GM18868 (cell line): ENCODE data around the gene ZNF99.
"Not testable (repeated sequence)": the region's sequence is repeated elsewhere in the genome, so short reads cannot be mapped to it uniquely, and the experiment has no call there.

Experiments used
- ATAC-seq: cut with Tn5 transposase; IDR thresholded peaks from one replicate; pipeline ENCODE4 v1.9.1; 2021; ENCODE audit warnings: mild to moderate bottlenecking, moderate library complexity; ENCODE audit not compliant: unreplicated experiment

ZNF99 gene

DNA sequence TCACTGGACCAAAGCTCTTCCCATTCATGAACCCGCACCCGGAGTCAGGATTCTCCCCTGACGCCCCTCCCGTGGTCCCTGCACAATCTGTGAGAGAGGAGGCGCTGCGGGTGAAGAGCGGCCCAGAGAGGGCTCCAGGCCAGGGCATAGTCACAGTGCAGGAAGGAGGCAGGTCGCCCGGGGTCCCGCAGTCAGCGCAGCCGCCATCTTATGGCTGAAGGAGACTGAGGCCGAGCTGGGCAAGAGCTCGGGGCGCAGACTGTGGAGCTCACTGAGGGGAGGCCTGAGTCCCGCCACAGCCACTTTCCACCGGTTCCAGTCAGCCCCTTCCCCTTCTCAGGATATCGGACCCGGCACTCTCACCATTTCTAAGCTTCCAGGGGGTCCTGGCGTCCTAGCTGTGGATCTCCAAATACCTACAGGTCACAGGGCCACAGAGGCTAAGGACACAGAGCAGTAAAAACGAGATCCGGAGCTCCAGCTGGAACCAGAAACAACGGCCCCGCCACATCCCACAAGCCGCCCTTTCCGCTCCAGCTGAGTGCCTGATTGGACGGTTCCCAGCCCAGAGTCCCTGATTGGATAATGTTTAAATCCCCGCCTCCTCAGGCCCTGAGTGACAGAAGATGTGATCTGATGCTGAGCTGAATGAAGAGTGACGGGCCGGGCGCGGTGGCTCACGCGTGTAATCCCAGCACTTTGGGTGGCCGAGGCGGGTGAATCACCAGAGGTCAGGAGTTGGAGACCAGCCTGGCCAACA, at the start of gene ZNF99:
Gene ZNF99 (minus strand): TSS at position 501 of the 760 bp plus-strand sequence. CDS start 135 bp downstream, at position 366.
- ATAC-seq: no peak

DNA sequence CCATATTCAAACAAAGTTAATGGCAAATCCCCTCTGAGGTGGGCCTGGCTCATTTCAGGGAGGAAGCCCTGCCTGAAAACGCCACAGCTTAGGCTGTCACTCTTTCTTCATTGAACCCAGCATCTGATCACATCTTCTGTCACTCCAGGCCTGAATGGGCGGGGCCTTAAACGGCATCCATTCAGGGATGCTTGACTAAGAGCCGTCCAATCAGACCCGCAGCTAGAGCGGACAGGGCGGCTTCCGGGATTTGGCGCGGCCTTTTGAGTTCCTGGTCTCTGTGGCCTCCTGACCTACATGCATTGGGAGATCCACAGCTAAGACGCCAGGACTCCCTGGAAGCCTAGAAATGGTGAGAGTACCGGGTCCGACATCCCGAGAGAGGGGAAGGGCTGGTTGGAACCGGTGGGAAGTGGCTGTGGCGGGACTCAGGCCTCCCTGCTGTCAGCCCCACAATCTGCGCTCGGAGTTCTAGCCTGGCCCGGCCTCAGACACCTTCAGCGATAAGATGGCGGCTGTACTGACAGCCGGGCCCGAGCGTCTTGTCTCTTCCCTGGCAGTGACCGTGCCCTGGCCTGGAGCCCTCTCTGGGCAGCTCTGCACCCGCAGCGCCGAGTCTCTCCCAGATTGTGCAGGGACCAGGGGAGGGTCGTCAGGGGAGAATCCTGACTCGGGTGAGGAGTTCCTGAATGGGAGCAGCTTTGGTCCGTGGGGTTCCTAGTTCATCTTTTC, 48.2 kb upstream of the ZNF99 start, which contains the start of gene ZNF723:
Gene ZNF723 (plus strand): TSS at position 261 of the 732 bp plus-strand sequence. CDS start 89 bp downstream, at position 350.
- ATAC-seq: no peak

DNA sequence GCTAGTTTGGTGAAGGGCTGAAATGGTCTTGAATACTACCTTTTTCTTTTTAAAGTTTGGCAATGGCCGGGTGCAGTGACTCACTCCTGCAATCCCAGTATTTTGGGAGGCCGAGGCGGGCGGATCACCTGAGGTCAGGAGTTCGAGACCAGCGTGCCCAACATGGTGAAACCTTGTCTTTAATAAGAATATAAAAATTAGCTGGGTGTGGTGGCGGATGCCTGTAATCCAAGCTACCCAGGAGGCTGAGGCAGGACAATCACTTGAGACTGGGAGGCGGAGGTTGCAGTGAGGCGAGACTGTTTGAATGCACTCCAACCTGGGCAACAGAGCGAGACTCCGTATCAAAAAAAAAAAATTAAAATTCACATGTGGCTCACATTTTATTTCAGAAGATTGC, 47.3 kb upstream of the ZNF99 start:
- ATAC-seq: no peak

DNA sequence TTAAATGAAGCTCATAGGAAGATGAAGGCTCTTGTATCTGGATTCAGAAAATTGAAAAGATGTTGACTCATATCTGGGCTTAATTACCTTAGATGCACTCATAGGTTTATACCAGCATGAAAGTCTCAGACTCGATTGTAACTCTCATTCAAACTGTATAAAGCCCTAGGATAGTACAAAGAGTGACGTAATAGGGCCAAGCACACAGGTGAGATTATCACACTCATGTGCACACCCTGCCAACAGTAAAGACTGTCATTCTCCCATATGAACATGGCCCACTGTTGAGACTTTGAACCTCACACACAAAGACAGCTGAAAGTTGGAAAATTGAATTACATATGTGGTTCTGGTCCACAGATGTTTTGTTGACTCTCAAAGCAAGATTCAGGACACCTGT, 30.2 kb upstream of the ZNF99 start:
- ATAC-seq: no peak

DNA sequence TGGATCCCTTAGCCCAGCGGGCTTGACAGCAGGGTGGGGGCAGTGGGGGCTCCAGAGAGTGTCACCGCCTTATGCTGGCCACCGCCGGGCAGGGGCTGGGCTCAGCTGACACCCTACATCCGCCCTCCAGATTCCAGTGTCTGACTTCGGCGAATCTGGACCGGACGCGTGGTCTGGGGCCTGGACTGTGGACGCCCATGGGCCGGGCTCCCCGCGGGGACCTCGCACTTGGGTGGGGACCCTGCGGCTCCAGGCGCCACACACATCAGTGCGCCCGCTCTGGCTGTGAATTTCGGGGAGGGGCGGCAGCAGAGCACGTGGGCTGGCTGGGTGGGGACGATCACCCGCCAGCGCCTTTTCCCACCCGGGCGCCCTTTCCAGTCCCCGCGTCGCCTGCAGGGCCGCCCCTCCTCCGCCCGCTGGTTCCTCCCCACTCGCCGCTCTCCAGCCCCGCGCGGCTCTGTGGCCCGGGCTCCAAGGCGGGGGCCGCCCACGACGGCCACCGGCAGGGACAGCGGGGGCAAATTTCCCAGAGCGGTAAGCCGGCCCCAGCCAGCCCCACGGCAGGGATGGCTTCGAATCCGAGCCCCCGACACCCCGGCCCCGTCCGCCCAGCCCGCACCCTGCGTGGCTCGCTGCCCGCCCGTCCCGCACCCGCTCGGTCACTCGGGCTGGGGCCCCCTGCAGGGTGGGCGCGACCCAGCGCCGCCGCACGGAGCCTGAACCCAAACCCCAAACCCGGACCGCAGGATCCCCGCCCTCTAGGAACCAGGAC, 23.3 kb upstream of the ZNF99 start:
- ATAC-seq: no peak

DNA sequence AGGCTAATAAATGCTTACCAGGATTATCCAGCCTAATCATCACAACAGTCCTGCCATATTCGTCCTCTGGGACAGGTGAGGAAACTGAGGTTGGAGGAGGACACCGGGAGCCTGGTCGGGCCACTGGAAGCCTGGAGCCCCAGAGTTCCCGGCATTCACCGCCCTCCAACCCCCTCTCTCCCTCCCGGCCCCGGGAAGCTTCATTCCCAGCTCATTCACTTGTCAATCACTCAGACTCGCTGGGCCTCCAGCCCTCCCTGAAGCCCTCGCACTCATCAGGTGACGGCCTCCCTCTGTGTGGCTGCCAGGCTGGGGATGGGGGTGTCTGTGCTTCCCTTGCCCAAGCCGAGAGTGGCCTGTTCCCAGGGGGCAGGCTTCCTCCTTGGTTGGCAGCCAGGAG, 22.5 kb upstream of the ZNF99 start:
- no peak for ATAC-seq

- ATAC-seq: no peak
These were observed 13.1 kb upstream of the ZNF99 start for GRCh38 chr19:22797040-22797439.

DNA sequence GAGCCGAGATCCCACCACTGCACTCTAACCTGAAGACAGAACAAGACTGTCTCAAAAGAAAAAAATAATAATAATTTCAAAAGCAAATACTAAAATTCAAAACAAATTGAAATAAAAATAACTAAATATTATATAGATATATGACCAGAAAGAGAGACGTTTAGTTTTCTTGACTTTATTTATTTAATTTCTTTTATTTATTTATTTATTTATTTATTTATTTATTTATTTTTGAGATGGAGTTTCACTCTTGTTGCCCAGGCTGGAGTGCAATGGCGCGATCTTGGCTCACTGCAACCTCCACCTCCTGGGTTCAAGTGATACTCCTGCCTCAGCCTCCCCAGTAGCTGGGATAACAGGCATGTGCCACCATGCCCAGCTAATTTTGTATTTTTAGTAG, 8.9 kb upstream of the ZNF99 start:
- not testable (repeated sequence) for ATAC-seq

GRCh38 chr19:22735911-22736645, 47.9 kb downstream of the ZNF99 start:
- no peak for ATAC-seq

GRCh38 chr19:22733691-22734090, 50.3 kb downstream of the ZNF99 start:
- ATAC-seq: no peak

GRCh38 chr19:22728214-22728613, 55.7 kb downstream of the ZNF99 start:
- not testable (repeated sequence) for ATAC-seq

DNA sequence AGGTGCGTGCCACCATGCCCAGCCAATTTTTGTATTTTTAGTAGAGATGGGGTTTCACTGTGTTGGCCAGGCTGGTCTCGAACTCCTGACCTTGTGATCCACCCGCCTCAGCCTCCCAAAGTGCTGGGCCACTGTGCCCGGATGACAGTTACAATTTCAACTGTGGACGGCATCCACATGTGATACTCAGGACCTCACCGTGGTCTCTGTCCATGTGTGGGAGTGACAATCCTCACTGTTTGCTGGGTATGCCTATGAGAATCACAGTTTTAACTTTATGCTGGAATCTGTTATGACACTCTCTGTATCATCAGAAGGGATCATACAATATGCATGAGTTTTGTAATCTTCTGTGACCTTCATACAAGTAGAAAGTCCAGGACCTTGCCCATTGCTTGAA, 62.4 kb downstream of the ZNF99 start:
- ATAC-seq: not testable (repeated sequence)

GRCh38 chr19:22708983-22709382, 75.0 kb downstream of the ZNF99 start:
- no peak for ATAC-seq

- not testable (repeated sequence) for ATAC-seq
These were observed 80.9 kb downstream of the ZNF99 start for GRCh38 chr19:22703096-22703495.

GRCh38 chr19:22702661-22703060, 81.3 kb downstream of the ZNF99 start:
- ATAC-seq: not testable (repeated sequence)
